DND-41 (cell line): Measurements from ENCODE around the gene MYL2.

ENCODE experiments used
- ATAC-seq: fragments of 200-7000 bp; cut with Tn5 transposase; 3 replicates; pipeline ENCODE4 v1.9.1; 2021; ENCODE audit warnings: low read depth; ENCODE audit not compliant: insufficient read depth
- DNase-seq: peaks from one replicate; pipeline ENCODE4 v3.0.0-alpha.2; 2020
- H2AFZ ChIP-seq: 2 replicates; pipeline ENCODE4 v1.6.0; 2012; ENCODE audit warnings: low read depth, low read length
- H3K27ac ChIP-seq: 2 replicates; pipeline ENCODE4 v1.5.1; 2012; ENCODE audit warnings: low read length, inconsistent platforms
- H3K27me3 ChIP-seq: fragments of 200-600 bp; sonication (generic); 2 replicates; pipeline ENCODE4 v1.6.0; 2012; ENCODE audit warnings: low read length, mild to moderate bottlenecking, inconsistent platforms; ENCODE audit not compliant: insufficient read depth, poor library complexity
- H3K36me3 ChIP-seq: 2 replicates; pipeline ENCODE4 v1.5.1; 2012; ENCODE audit warnings: low read length, inconsistent platforms; ENCODE audit not compliant: insufficient read depth
- H3K4me1 ChIP-seq: 2 replicates; pipeline ENCODE4 v1.5.1; 2012; ENCODE audit warnings: mild to moderate bottlenecking, low read length; ENCODE audit not compliant: insufficient read depth
- H3K4me2 ChIP-seq: 2 replicates; pipeline ENCODE4 v1.6.0; 2012; ENCODE audit warnings: mild to moderate bottlenecking, moderate library complexity, low read length, inconsistent platforms; ENCODE audit not compliant: insufficient read depth
- H3K4me3 ChIP-seq, 2 experiments: fragments of 200-600 bp in 1 of 2; shearing (Covaris generic) in 1 of 2; 2 replicates each; pipeline ENCODE4 v1.5.1; 2012 to 2016; ENCODE audit warnings: inconsistent platforms in 2 of 2, low read length in 2 of 2, mild to moderate bottlenecking in 2 of 2, low read depth in 1 of 2, moderate library complexity in 1 of 2
- H3K79me2 ChIP-seq: 2 replicates; pipeline ENCODE4 v1.6.0; 2012; ENCODE audit warnings: low read length, inconsistent platforms; ENCODE audit not compliant: insufficient read depth
- H3K9ac ChIP-seq: 2 replicates; pipeline ENCODE4 v1.6.0; 2012; ENCODE audit warnings: low read depth, mild to moderate bottlenecking, inconsistent platforms, low read length, moderate library complexity
- H3K9me3 ChIP-seq: 2 replicates; pipeline ENCODE4 v1.5.1; 2012; ENCODE audit warnings: low read length, moderate library complexity, mild to moderate bottlenecking, inconsistent platforms; ENCODE audit not compliant: insufficient read depth, severe bottlenecking
- H4K20me1 ChIP-seq: 2 replicates; pipeline ENCODE4 v1.6.0; 2012; ENCODE audit warnings: low read length; ENCODE audit not compliant: insufficient read depth
- EZH2 ChIP-seq: IDR thresholded peaks from 3 replicates; pipeline ENCODE4 v1.6.1; 2012; ENCODE audit warnings: borderline replicate concordance, low read depth, mild to moderate bottlenecking, moderate library complexity, low read length, inconsistent platforms; ENCODE audit not compliant: severe bottlenecking
- TF ChIP-seq, protein P1 (sequence below): IDR thresholded peaks from 2 replicates; pipeline ENCODE4 v1.5.1; 2012; ENCODE audit warnings: borderline replicate concordance, low read length, moderate library complexity, mild to moderate bottlenecking; ENCODE audit not compliant: poor library complexity, severe bottlenecking; ENCODE audit errors: extremely low read depth

Gene MYL2

DNA sequence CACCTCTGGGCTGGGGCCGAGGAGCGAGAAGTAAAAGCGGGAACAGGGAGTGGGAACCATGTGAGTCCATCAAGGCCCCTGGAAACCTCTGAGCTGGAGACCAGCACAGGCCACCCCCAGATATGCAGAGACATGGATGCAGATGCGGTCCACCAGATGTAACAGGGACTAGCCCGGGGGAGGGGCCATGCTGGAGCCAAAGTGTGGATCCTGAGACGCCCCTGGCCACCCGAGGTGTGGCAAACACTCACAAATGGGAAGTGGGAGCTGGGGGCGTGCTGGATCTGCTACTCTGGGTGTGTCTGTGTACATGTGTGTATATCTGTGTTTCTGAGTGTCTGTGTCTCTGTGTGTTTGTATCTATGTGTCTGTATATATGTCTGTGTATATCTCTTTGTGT is 12.8 kb downstream of the MYL2 start:
- no peak overlapping the region for H3K27ac ChIP-seq
- DNase-seq = no peak

DNA sequence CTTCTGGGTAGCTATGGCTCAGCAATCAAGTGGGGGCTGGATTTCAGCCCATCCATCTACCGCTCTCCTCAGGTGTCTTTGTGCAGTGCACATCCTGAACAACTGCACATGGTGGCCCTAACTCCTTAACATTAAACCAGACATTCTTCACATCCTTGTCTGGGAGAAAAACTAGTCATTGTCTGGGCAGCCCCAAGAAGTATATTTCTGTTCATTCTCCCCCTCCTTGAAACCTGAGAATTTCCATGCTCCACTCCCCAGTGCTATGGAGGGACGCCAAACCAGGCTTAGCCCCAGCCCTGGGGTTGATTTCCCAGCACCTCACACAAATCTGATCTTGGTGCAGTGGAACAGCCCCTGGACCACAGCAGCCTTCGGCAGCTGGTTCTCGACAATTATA is 13.4 kb downstream of the MYL2 start:
- DNase-seq = no peak
- Histone ChIP-seq H3K4me3 (no peak overlapping the region), H2AFZ (no peak overlapping the region), H3K36me3 (no peaks in the 10 kb centered on the region), H3K4me2 (no peak overlapping the region), H3K27me3 (no peaks in the 10 kb centered on the region), H3K79me2 (no peaks in the 10 kb centered on the region), H3K9me3 (no peaks in the 10 kb centered on the region), H3K27ac (no peak overlapping the region), H3K9ac (no peak overlapping the region), H4K20me1 (no peaks in the 10 kb centered on the region), H3K4me1 (no peaks in the 10 kb centered on the region)
- ATAC-seq = no peak
- no peak for TF ChIP-seq EZH2
- TF ChIP-seq, protein P1, sequence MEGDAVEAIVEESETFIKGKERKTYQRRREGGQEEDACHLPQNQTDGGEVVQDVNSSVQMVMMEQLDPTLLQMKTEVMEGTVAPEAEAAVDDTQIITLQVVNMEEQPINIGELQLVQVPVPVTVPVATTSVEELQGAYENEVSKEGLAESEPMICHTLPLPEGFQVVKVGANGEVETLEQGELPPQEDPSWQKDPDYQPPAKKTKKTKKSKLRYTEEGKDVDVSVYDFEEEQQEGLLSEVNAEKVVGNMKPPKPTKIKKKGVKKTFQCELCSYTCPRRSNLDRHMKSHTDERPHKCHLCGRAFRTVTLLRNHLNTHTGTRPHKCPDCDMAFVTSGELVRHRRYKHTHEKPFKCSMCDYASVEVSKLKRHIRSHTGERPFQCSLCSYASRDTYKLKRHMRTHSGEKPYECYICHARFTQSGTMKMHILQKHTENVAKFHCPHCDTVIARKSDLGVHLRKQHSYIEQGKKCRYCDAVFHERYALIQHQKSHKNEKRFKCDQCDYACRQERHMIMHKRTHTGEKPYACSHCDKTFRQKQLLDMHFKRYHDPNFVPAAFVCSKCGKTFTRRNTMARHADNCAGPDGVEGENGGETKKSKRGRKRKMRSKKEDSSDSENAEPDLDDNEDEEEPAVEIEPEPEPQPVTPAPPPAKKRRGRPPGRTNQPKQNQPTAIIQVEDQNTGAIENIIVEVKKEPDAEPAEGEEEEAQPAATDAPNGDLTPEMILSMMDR = no peak

More for the DNA sequence above, 12.8 kb downstream of the MYL2 start:
- no peak for ATAC-seq
- H3K4me1 ChIP-seq = no peaks in the 10 kb centered on the region
- no peaks in the 10 kb centered on the region for H3K9me3 ChIP-seq
- H3K79me2 ChIP-seq = no peaks in the 10 kb centered on the region
- H3K4me3 ChIP-seq = no peak overlapping the region
- no peak overlapping the region for H3K9ac ChIP-seq
- H4K20me1 ChIP-seq = no peaks in the 10 kb centered on the region
- H2AFZ ChIP-seq = no peak overlapping the region
- H3K27me3 ChIP-seq = no peaks in the 10 kb centered on the region
- no peaks in the 10 kb centered on the region for H3K36me3 ChIP-seq
- TF ChIP-seq, protein P1 = no peak
- no peak for TF ChIP-seq EZH2
- H3K4me2 ChIP-seq = no peak overlapping the region

- ATAC-seq (no peak), DNase-seq (no peak)
- Histone ChIP-seq H3K4me3 (no peak overlapping the region), H3K9ac (no peak overlapping the region), H3K4me2 (no peak overlapping the region), H3K9me3 (no peaks in the 10 kb centered on the region), H3K4me1 (no peaks in the 10 kb centered on the region), H3K79me2 (no peaks in the 10 kb centered on the region), H3K27ac (no peak overlapping the region), H3K27me3 (no peaks in the 10 kb centered on the region), H2AFZ (no peak overlapping the region), H3K36me3 (no peaks in the 10 kb centered on the region), H4K20me1 (no peaks in the 10 kb centered on the region)
- no peak for TF ChIP-seq EZH2
- TF ChIP-seq, protein P1 = no peak
Measured at GRCh38 chr12:110906516-110906915, 13.9 kb downstream of the MYL2 start.

DNA sequence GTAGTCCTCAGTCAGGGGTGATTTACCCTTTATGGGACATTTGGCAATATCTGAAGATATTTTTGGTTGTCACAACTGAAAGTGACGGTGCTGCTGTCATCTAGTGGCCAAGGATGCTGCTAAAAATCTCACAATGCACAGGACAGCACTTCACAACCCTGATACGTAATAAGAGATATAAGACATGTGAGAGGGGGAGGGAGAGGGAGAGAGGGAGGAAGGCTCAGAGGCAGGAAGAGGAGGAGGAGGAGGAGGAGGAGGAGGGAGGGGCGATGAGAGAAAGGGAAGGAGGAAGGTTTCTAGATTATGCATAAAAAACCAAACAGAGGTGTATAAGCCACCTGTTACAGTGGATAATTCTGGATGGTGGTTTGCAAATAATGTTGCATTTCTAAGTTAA is 14.3 kb downstream of the MYL2 start:
- Histone ChIP-seq H3K4me3 (no peak overlapping the region), H3K79me2 (no peaks in the 10 kb centered on the region), H3K36me3 (no peaks in the 10 kb centered on the region), H3K9me3 (no peaks in the 10 kb centered on the region), H3K27me3 (no peaks in the 10 kb centered on the region), H2AFZ (no peak overlapping the region), H3K27ac (no peak overlapping the region), H4K20me1 (no peaks in the 10 kb centered on the region), H3K4me2 (no peak overlapping the region), H3K4me1 (no peaks in the 10 kb centered on the region), H3K9ac (no peak overlapping the region)
- DNase-seq (peak; percentile 9), ATAC-seq (peak; percentile 57; the same call in 2 of the 3 replicates)
- TF ChIP-seq EZH2 = no peak
- TF ChIP-seq, protein P1 = peak; percentile 25
